ENCODE results near the gene THAP3. TPM values are rescaled to one million over a fixed set of nuclear protein-coding genes. Genes with fewer than 3 reads are reported as not detected.

The THAP3 gene
- total and polyA plus RNA-seq, 9 of the 15 experiments (the other 6 are each of a cell fraction or from before 2014, with no cell fraction given), result 1.9 to 31.2 (median 18.2) TPM

DNA sequence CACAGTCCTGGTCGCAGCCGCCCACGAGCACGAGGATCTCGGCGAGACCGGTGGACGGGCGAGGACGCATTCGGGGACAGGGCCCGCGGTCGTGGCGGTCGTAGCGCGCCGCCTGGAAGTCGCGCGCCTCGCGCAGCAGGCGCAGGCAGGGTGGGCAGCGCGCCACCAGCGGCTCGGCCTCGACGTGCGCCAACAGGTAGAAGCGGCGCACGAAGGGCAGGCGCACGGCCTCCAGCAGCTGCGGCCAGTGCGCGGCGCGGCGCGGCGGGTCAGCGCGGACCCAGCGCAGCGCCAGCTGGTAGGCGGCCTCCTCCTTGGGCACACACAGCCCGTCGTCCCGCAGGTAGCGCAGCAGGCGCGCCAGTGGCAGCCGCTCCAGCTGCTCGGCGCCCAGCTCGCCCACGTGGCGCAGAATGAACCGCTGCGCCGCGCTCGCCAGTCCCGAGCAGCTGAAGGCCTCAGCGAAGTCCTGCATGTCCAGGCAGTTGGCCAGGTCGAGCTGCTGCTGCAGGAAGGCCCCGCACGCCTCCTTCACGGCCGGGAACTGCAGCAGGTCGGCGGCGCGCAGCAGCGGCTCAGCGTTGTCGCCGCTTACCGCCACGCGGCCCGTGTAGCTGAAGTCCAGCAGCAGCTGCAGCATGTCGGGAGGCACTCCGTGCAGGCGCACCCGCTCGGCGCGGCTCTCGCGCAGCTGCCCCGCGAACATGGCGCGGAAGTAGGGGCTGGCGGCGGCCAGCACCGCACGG is 22.6 kb upstream of the THAP3 start (continued):
- TF ChIP-seq ELK1 (CRISPR knock-in tag; IDR thresholded peaks at IDR 0.05), result no peak
- TF ChIP-seq, protein P1, sequence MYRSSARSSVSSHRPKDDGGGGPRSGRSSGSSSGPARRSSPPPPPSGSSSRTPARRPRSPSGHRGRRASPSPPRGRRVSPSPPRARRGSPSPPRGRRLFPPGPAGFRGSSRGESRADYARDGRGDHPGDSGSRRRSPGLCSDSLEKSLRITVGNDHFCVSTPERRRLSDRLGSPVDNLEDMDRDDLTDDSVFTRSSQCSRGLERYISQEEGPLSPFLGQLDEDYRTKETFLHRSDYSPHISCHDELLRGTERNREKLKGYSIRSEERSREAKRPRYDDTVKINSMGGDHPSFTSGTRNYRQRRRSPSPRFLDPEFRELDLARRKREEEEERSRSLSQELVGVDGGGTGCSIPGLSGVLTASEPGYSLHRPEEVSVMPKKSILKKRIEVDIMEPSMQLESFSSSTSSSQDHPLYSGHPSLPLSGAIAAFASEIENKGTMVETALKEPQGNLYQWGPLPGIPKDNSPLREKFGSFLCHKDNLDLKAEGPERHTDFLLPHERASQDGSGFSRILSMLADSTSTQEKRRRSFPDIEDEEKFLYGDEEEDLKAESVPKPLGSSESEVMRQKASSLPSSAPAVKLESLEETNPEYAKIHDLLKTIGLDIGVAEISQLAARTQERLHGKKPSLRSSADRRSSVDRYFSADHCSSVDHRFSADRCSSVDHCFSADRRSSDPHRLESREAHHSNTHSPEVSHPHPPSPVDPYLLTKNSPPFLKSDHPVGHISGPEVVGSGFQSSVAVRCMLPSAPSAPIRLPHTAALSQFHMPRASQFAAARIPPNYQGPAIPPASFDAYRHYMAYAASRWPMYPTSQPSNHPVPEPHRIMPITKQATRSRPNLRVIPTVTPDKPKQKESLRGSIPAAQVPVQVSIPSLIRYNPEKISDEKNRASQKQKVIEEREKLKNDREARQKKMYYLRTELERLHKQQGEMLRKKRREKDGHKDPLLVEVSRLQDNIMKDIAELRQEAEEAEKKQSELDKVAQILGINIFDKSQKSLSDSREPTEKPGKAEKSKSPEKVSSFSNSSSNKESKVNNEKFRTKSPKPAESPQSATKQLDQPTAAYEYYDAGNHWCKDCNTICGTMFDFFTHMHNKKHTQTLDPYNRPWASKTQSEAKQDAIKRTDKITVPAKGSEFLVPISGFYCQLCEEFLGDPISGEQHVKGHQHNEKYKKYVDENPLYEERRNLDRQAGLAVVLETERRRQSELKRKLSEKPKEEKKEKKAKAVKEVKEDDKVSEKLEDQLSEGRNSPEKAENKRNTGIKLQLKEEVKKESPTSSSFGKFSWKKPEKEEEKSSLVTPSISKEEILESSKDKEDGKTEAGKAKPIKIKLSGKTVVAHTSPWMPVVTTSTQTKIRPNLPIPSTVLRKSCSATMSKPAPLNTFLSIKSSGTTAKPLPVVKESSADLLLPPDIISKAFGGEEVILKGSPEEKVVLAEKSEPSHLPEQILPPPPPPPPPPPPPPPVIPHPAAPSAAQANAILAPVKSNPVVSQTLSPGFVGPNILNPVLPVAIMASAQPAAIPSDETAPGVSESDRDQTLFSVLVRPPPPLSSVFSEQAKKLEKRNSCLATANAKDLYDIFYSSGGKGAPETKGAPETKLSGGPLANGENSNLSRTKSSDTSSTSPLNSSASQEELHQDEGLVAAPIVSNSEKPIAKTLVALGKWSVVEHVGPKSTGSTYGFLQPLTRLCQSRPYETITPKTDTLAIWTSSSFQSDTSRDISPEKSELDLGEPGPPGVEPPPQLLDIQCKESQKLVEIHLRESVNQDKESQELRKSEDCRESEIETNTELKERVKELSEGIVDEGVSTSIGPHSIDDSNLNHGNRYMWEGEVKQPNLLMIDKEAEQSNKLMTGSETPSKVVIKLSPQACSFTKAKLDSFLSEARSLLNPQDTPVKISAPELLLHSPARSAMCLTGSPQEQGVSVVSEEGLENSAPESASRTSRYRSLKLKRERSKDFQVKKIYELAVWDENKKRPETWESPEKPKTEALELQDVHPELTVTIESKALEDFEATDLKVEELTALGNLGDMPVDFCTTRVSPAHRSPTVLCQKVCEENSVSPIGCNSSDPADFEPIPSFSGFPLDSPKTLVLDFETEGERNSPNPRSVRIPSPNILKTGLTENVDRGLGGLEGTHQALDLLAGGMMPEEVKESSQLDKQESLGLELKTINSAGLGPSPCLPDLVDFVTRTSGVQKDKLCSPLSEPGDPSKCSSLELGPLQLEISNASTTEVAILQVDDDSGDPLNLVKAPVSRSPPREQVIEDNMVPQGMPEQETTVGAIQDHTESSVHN (IDR thresholded peaks at IDR 0.05; ENCODE audit: borderline replicate concordance in 1 of 2, low read depth in 1 of 2), result no peak
- TF ChIP-seq, protein P2, sequence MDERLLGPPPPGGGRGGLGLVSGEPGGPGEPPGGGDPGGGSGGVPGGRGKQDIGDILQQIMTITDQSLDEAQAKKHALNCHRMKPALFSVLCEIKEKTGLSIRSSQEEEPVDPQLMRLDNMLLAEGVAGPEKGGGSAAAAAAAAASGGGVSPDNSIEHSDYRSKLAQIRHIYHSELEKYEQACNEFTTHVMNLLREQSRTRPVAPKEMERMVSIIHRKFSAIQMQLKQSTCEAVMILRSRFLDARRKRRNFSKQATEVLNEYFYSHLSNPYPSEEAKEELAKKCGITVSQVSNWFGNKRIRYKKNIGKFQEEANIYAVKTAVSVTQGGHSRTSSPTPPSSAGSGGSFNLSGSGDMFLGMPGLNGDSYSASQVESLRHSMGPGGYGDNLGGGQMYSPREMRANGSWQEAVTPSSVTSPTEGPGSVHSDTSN (CRISPR knock-in tag; IDR thresholded peaks at IDR 0.05; ENCODE audit: low read depth), result no peak
- TF ChIP-seq, protein P2 (tag; conservative IDR thresholded peaks at IDR 0.05; ENCODE audit: low read depth), result no peak
- TF ChIP-seq SMARCA5 (IDR thresholded peaks at IDR 0.05), result no peak
- TF ChIP-seq, protein P3, sequence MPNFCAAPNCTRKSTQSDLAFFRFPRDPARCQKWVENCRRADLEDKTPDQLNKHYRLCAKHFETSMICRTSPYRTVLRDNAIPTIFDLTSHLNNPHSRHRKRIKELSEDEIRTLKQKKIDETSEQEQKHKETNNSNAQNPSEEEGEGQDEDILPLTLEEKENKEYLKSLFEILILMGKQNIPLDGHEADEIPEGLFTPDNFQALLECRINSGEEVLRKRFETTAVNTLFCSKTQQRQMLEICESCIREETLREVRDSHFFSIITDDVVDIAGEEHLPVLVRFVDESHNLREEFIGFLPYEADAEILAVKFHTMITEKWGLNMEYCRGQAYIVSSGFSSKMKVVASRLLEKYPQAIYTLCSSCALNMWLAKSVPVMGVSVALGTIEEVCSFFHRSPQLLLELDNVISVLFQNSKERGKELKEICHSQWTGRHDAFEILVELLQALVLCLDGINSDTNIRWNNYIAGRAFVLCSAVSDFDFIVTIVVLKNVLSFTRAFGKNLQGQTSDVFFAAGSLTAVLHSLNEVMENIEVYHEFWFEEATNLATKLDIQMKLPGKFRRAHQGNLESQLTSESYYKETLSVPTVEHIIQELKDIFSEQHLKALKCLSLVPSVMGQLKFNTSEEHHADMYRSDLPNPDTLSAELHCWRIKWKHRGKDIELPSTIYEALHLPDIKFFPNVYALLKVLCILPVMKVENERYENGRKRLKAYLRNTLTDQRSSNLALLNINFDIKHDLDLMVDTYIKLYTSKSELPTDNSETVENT (CRISPR knock-in tag; IDR thresholded peaks at IDR 0.05), result peak; percentile 92
- no peak; the same call in 1 of the 2 replicates for TF ChIP-seq MYC (IDR thresholded peaks at IDR 0.05; ENCODE audit: low read depth, low read length)
- TF ChIP-seq MYC (CRISPR knock-in tag; IDR thresholded peaks at IDR 0.05; ENCODE audit: borderline replicate concordance, low read depth), result peak; percentile 78; the same call in 1 of the 2 replicates
- TF ChIP-seq PURB (CRISPR knock-in tag; IDR thresholded peaks at IDR 0.05; ENCODE audit: low read depth), result no peak
- TF ChIP-seq IFI16 (CRISPR knock-in tag; IDR thresholded peaks at IDR 0.05), result no peak
- no peak; the same call in 1 of the 2 replicates for TF ChIP-seq MED1 (CRISPR knock-in tag; IDR thresholded peaks at IDR 0.05; ENCODE audit: borderline replicate concordance)
- no peak for TF ChIP-seq FOS (IDR thresholded peaks at IDR 0.05; ENCODE audit: extremely low read depth, insufficient read length)

Measured in K562 (cell line).